GM10847 (cell line): ENCODE measurements around the gene HLX.

Experiments
- POLR2A ChIP-seq: IDR thresholded peaks from 2 replicates; pipeline ENCODE4 v1.6.1; 2011; ENCODE audit not compliant: insufficient read length; ENCODE audit errors: extremely low read depth

Gene HLX

DNA sequence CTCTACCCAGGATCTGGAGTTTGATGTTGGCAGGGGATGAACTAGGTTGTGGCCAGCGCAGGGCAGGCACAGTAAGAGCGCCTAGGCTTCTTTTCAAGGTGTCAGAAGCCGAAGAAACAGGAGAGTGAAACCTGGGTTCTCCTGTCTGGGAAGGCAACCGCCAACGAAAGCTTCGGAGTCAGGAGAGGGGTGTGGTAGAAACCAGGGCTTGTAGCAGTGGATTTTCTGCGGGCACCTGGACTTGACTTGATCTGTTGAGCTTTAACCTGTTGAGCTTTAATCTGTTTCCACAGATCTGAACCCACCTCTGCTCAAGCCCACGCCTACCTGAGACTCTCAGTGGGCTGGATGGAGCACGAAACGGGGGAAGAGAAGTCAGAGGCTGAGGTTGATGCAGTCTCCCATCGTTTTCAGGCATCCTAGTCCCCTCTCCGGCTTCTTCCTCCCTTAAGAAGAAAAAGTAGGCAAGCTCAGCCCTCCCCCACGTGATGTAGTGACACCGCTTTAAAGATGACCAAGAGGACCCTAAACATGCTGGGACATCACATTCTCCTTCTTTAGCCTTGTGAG, 9.3 kb downstream of the HLX start:
- TF ChIP-seq POLR2A: no peak

DNA sequence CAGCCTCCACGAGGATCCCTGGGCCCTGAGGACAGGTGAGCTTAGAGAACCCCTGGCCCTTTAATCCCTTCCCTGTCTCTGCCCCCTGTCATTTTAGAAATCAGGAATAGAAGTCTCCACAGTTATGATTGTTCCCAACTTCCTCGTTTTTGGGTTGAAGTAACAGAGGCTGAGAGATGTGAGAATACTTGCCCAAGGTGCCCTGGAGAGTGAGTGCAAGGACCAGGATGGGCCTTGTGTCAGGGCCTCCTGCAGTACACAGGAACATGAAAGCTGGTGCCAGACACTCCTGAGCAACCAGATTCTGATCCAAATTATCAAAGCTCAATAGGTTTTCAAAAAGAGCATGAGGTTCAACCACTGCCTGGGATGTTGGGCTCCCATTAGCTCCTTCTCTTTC, 10.1 kb downstream of the HLX start:
- no peak for TF ChIP-seq POLR2A

DNA sequence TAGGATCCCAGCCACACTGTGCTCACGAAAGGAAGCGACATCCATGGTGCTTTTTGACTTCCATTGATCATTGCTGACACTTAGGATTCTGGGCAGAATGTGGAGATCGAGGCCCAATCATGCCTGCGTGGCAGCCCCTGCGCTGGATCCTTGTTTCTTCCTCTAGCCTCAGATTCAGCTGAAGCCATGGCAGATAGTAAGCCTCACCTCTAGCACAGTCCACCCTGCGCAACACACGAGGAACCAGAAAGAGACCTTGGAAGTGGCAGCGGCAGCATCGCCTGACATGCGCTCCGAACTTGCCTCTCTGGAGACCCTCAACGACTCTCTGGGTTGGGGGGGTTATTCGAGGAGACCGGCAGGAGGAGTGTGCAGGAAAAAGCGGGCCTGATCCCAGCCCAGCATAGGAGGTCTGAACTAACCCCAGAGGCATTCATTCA, 10.6 kb downstream of the HLX start:
- no peak for TF ChIP-seq POLR2A

DNA sequence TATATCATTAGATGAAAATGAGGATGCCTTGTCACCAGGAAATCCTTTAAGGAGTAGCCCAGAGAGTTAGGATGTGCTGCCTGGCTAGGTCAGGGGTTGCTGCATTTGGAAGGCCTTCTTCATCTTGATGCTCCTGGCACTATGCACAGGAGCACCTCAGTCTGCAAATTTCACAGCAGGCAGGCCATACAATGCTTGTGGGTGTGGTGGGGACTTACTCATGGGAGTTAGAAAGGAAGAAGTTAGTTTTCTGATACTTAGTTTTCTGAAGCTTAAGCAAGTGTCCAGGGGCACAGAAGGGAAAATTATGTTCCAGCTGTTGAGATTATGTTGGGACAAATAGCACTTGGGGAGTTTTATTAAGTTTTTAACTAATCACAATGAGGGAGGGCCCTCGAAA, 11.4 kb downstream of the HLX start:
- no peak for TF ChIP-seq POLR2A

DNA sequence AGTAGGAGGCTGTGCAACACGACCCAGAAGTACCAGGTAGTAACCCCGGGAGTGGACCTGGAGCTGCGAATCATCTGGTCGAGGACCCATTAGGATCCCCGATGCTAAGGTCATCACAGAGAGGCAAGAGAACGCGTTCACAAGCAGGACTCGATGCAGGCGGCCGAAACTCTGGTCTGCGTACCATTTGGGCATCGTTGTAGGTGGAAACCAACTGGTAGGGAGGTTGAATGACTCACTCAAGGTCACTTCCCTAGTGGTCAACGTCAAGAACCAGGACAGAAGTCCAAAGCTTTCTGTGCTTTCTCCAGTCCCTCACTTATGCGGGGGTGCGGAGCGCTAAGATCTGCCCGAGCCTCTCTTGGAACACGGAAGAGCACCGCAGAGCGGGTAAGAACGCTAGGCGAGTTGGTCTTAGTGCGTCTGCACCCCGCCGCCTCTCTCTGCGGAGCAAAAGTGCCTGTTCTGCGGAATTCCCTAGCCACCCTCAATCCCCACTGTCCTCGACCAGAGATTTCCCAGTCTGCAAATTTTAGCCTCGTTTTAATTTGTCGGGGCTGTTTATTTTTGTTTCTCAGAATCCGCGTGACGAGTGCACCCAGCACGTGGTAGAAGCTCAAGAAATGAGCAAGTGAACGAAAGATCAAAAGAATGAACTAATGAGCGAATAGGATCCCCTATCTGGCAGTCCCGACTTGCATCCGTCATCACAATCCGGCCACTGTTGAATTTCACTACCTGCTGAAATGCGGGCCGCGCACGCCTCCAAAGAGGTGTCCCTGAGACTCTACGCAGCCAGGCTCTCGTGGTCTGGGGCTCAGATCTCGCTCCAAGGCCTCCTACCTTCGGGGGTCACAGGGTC, 12.2 kb downstream of the HLX start:
- TF ChIP-seq POLR2A: no peak

DNA sequence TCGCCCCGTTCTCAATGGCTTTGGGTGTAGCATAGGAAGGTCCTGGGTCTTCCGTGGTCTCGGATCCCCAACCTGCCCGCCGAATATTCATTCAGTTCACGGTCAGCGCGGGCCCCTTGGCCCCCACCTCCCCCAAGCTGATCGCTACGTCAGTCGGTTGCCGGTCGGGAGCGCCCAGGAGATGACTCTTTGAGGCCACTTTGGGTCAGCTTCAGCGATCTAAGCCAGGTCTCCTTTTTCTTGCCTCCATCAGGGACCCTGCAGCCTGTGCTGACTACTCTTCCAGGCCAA, 12.8 kb downstream of the HLX start:
- no peak for TF ChIP-seq POLR2A

DNA sequence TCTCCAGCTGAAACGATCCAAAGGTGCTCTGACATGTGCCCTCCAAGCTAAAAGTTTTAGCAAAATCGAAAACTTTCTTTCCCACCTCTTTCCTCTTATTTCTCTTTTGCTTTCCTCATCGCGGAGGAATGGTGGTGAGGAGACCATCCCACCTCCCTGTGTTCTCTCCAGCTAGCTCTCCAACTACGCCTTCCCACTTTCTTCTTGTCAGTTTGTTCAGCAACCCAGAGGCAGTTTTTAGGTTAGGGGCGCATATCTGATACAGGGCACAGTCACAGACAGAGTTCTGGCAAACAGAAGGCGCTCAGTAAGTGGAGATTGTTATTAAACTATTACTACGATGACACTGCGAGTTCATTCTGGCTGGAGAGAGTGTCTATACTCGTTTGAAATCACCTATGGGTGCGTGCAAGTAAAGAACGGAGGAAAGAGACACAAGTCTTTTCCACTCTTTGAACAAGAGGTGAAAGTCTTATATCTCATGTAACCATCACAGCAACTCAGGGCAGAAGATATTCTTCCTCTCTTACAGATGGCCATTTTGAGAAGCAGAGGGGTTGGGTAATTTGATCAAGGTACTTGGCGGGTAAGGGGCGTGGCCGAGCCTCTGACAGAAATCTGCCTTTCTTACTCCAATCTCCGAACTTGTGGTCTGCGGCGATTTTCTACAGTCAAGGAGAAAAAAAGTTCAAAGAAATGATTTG, 13.9 kb downstream of the HLX start:
- no peak for TF ChIP-seq POLR2A

DNA sequence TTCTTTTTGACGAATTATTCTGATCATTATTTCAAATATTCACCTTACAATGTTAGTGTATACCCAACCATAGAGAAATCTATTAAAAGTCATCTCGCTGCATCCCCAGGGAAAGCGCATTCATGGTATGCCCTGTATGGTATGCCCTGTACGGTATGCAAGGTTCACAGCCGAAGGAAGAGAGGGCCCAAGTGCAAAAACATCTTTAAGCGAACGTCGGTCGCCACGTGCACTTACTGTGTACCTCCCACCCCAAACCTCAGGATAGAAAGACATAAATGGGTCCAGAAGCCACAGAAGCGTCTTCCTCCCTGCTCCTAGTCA, 14.4 kb downstream of the HLX start:
- no peak for TF ChIP-seq POLR2A

DNA sequence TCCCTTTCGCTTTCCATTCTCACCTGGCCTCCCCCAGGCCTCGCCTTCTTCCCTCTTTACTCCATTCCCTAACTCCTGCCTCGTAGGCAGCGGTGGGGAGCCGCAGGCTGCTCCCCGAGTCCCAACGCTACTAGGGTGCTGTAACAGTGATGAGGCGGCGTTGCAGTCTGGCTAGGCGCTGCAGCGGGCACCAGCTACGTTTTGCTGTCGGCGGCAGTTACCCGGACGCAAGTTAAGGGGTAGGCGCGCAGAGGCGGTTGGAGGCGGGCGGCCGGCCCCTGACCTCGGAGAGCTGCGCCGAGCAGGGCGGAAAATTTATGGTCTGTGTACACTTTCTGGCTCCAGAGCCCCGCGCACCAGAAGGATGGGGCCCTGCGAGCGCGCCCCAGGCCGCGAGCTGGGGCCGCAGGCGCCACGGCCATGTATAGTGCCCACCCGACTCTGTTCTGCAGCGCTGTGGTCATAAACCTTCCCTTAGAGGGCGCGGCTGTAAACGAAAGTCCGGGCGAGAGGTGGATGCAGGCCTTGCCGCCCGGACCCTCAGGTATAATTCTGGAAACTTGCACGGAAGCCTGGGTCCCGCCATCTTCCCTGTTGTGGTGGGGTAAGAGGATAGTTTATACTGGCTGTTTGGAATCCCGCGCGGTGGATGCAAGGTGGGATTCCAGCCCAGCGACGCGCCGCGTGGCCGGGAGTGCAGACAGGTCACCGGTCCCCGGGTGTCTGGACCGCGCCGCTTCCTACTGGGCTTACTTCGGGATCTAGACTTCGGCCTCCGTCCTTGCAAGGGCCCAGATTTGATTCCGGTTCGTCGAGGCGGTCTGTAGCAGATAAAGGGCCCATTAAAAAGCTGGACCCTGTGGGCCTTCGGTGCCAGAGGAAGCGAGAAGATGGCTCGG, 15.0 kb downstream of the HLX start:
- TF ChIP-seq POLR2A: no peak

DNA sequence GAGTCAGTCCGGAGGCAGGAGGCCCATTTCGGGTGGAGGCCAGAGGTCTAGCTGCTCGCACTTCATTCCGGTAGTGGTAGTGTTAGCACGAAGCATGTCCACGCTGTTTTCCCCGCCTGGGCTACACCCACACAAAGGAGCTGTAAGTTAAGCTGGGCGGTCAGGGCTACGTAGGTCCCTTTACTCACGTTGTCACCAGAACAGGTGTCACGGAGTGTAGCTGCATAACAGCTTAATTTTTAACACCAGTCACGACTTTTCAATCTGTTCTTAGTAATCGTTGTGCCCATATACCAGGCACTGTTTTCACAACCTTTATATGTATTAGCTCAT, 15.6 kb downstream of the HLX start:
- TF ChIP-seq POLR2A: no peak

DNA sequence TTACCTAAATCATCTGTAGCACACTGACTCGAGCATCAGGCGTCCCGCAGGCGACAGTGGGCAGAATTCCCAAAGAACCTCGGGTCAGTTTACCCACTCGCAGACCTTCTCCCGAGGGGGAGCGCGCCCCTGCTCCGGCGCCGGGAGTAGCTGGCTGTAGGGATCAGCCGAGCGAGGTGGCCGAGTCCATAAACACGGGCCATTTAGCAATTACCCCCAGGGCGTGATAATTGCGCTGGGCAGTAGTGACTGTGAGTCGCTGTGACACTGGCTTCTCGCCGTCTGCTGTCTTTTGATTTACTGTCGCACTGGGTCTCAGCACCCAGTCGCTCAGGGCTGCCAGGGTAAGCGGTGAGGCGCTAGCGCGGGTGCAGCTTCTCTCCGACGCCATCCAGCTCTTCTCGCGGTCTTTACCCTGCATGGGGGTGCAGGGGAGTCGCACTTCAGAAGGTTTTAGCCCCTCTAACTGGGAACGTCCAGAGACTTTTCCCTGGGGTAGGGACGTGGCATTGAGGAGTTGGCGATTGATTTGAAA, 16.2 kb downstream of the HLX start:
- no peak for TF ChIP-seq POLR2A

DNA sequence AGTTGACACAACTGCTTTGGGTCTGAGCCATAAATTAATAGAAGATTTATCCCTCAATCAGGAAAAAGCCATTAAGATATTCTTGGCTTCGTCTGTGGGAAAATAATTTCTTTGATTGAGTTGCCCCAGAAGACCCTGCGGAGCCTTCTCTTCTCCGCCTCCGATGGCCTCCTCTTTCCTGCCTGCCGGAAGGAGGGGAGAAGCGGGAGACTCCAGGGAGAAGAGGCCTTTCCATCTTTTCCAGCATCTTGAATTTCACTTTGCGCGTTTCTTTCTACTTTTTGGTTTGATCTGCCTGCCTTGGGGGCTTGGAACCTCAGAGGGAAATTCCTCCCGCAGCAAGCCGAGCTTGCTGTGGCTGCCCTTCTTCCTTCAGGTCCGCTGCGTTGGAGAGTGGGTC, 16.8 kb downstream of the HLX start:
- TF ChIP-seq POLR2A: no peak

DNA sequence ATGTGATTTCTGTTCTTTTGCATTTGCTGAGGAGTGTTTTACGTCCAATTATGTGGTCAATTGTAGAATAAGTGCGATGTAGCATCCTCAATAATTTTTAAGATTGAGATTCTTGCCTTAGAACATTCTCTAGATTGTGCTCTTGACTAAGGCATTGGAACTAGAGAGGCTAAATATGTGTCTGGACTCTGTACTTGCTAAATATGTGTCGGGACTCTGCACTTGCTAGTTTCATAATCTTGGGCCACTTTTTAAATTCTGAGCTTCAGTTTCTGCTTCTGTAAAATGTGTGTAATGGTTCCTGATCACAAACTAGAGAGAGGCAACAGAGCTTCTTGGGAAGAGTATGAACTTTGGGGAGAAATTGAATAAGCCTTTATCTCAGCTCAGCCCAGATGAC, 21.6 kb downstream of the HLX start:
- no peak for TF ChIP-seq POLR2A

DNA sequence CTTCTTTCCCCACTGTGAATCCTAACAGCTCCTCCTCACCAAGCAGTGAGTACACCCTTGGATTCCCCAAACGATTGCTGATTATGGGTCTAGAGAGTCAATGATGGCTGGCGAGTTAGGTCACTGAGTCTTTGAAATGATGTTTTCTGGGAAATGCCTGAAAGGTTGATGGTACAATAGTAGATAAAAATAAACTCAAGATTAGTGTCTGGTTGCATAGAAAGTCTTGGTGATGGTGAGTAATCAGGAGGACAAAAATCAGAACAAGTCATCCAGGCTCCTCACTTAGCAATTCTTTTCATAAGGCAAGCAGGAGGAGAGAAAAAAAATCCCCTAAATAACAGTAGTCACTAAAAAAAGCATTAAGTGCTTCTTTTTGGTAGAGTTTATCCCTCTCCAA, 22.6 kb downstream of the HLX start:
- no peak for TF ChIP-seq POLR2A

DNA sequence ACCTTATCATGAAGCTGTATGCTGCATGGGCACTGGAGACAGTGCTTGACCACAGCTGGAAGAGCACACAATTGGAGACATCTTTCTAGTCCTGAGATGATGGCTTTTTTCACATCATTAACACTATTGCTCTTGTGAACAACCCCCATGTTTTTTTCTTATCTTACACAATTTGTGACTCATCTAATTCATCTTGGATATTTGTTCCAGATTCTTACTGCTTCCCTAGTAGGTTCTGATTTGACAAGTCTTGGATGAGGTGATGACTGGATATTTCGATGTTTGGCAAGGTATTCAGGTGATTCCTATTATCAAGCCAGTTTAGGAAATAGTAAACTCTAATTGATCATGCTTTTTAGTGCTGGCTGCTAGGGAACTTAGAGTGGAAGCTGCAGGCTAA, 23.7 kb downstream of the HLX start:
- TF ChIP-seq POLR2A: no peak
